D341Med (cell line): ENCODE data around the gene LRRC28.
"Not testable (repeated sequence)": the region's sequence is repeated elsewhere in the genome, so short reads cannot be mapped to it uniquely, and the experiment has no call there.

ENCODE experiments used
- DNase-seq: peaks from one replicate; pipeline ENCODE4 v3.0.0; 2012; ENCODE audit warnings: low spot score

The LRRC28 gene

GRCh38 chr15:99250857-99251841 is at the start of gene LRRC28:
Gene LRRC28, plus strand, starts transcription at chr15:99251481. Its CDS starts 4,477 bp downstream, at chr15:99255958.
- peak; percentile 99 for DNase-seq

- no peak for DNase-seq
These were observed 49.1 kb upstream of the LRRC28 start for GRCh38 chr15:99202176-99202552.

GRCh38 chr15:99207672-99208071 is 43.6 kb upstream of the LRRC28 start:
- no peak for DNase-seq

- DNase-seq, result no peak
These were observed 42.0 kb upstream of the LRRC28 start for GRCh38 chr15:99209326-99209725.

- no peak for DNase-seq
These were observed 40.9 kb upstream of the LRRC28 start for GRCh38 chr15:99210334-99210733.

GRCh38 chr15:99211926-99212325 is 39.4 kb upstream of the LRRC28 start:
- no peak for DNase-seq

GRCh38 chr15:99212406-99212805 is 38.9 kb upstream of the LRRC28 start:
- DNase-seq, result no peak

- peak; percentile 72 for DNase-seq
These were observed 38.0 kb upstream of the LRRC28 start for GRCh38 chr15:99213187-99213811.

- no peak for DNase-seq
These were observed 26.7 kb upstream of the LRRC28 start for GRCh38 chr15:99224372-99225214.

- DNase-seq, result no peak
These were observed 24.5 kb upstream of the LRRC28 start for GRCh38 chr15:99226802-99227201.

GRCh38 chr15:99228120-99228770 is 23.0 kb upstream of the LRRC28 start:
- no peak for DNase-seq

GRCh38 chr15:99230867-99231266 is 20.4 kb upstream of the LRRC28 start:
- DNase-seq, result no peak

GRCh38 chr15:99232740-99233139 is 18.5 kb upstream of the LRRC28 start:
- DNase-seq, result no peak

GRCh38 chr15:99234160-99234559 is 17.1 kb upstream of the LRRC28 start:
- DNase-seq, result not testable (repeated sequence)

- DNase-seq, result no peak
These were observed 12.4 kb upstream of the LRRC28 start for GRCh38 chr15:99238849-99239248.

GRCh38 chr15:99239545-99240198 is 11.6 kb upstream of the LRRC28 start:
- no peak for DNase-seq

GRCh38 chr15:99241752-99242151 is 9.5 kb upstream of the LRRC28 start:
- no peak for DNase-seq

GRCh38 chr15:99244306-99244705 is 7.0 kb upstream of the LRRC28 start:
- DNase-seq, result no peak

- no peak for DNase-seq
These were observed 4.2 kb upstream of the LRRC28 start for GRCh38 chr15:99247062-99247461.

GRCh38 chr15:99248000-99248715 is 3.1 kb upstream of the LRRC28 start:
- DNase-seq, result no peak
